ENCODE results near the gene DCTN4.

DNA sequence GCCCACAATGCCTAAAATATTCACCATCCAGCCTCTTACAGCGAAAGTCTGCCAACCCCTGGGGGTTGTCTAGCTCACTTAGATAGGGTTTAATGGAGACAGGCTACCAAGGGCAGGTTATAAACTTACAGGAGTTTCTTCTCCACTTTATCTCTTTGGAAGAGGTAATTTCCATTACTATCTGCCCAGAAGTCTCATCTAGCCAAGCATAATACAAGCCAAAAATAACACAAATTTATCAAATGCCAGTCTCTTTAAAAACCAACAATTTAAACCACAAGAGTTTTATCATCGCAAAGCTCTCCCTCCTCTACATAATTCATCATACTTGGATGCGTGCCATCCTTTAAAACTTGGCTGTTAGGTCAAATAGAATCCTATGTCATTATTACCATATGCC is 64.2 kb downstream of the DCTN4 start:
- TF ChIP-seq, protein P1, sequence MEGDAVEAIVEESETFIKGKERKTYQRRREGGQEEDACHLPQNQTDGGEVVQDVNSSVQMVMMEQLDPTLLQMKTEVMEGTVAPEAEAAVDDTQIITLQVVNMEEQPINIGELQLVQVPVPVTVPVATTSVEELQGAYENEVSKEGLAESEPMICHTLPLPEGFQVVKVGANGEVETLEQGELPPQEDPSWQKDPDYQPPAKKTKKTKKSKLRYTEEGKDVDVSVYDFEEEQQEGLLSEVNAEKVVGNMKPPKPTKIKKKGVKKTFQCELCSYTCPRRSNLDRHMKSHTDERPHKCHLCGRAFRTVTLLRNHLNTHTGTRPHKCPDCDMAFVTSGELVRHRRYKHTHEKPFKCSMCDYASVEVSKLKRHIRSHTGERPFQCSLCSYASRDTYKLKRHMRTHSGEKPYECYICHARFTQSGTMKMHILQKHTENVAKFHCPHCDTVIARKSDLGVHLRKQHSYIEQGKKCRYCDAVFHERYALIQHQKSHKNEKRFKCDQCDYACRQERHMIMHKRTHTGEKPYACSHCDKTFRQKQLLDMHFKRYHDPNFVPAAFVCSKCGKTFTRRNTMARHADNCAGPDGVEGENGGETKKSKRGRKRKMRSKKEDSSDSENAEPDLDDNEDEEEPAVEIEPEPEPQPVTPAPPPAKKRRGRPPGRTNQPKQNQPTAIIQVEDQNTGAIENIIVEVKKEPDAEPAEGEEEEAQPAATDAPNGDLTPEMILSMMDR (IDR thresholded peaks at IDR 0.05) = no peak
- no peak for TF ChIP-seq POLR2AphosphoS5 (IDR thresholded peaks at IDR 0.05)
- TF ChIP-seq POLR2A (IDR thresholded peaks at IDR 0.05) = no peak
